Measurements from ENCODE around the gene ADCY10.

Gene ADCY10

DNA sequence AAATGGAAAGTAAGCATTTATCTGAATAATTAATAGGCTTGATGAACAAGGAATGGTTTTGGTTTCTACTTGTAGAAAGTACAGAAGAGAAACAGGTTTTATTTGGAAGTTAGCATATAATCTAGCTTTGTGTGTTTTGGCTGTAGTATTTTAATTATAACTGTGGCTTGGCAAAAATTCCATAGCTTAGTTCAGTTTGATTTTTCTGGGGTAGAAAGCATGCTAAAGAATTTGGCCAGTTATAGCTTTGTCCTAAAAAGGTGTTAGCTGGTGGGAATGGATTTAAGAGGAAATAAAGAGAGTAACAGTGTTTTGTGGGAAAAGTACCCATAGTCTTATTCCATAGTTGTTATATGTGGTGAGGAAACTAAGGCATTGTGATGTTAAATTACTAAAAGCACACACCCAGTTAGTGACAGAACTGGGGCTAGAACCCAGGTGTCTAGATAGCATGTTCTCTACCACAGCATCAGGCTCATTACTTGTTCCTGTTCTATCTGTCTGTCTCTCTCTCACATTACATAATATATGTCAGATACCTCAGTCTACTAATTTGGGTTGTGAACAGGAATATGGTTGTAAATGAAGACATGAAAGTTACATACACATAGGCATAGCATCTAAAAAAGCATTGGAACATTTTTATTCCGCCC is 137.2 kb downstream of the ADCY10 start:
- DNase-seq, result no peak

DNA sequence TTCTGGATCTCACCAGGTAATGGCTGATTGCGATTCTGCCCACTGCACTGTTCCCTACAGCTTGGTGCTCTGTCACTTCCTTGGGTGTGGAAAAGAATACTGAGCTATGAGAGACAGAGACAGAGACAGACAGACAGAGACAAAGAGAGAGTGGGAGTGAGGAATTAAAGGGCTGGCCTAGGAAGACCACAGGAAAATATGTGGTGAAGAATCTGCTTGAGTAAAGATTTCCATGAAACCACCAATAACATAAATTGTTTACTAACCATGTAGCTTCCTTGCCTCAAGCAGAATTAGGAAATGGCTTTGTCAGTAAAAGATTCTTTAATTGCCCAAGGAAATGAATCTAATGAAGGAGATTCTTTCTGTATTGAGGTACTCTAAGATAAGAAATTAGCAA is 137.8 kb downstream of the ADCY10 start:
- no peak for DNase-seq

DNA sequence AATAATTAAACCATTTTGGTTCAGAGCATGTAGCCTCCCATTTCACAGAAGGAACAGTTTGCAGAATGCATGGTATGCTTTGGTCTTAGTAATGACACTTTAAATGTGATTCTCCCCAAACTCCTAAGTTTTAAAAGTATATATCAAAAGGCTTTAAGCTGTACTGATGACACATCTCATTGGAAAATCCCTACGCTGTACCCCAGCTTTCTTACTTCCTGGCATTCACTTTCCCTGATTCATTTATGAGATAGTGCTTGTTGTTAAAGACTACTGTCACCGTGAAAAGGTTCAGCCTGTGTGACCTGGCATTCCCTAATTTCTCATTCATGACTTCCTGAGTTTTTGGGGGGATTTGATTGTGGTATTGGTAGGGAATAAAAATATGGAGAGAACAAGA is 138.8 kb downstream of the ADCY10 start:
- DNase-seq, result no peak

DNA sequence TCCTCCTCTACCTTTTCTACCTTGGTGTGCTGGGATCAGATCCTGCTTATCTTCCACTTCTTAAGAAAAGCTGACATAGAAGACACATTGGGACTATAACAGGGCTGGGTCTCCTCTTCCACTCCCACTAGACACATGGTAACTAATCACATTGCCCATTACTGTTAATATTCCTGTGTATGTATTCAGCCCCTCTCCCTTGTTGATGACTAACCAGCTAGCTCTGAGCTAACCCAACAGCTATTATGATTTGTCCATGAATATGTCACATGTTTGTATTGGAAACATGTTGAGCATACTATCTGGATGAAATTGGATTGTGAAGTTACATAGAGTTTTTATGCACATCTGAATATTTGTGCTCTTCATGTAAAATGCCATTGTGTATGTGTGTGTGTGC is 139.2 kb downstream of the ADCY10 start:
- DNase-seq, result no peak

DNA sequence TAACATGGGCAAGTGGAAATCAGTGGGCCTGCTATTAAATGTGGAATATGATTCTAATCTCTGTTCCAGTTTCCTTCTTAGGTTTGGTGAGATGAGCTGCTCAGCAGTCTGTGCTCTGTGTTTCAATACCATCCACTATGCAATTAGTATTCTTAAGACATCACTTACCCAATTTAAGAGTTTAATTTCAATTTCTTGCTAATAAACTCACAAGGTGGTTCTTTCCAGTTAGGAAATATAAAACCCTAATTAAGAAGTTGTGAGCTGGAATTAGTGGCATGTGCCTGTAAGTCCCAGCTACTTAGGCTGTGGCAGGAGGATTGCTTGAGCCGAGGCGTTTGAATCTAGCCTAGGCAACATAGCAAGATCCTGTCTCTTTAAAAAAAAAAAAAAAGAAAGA is 140.4 kb downstream of the ADCY10 start:
- no peak for DNase-seq

GRCh38 chr1:167772436-167772835 is 141.5 kb downstream of the ADCY10 start:
- DNase-seq, result no peak

- DNase-seq, result no peak
These were observed 143.8 kb downstream of the ADCY10 start for GRCh38 chr1:167770127-167770526.

GRCh38 chr1:167767761-167768160 is 146.2 kb downstream of the ADCY10 start:
- DNase-seq, result no peak

DNA sequence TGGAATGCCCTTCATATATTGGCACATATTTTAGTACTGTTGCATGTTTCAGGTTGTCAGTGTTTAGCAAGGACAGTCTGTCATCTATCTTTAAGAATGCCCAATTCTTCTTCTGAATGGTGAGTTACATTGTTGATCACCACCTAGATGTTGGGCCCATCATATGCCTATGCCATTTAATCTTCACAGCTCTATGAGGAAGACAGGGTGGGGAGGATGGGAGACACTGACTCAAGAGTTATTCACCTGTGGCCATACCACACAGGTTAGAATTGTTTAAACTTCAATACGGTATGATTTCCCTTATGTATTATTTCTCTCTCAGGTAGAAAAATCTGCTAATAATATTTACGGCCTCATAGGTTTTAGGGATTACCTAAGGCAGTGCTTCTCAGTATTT is 147.4 kb downstream of the ADCY10 start:
- no peak for DNase-seq

DNA sequence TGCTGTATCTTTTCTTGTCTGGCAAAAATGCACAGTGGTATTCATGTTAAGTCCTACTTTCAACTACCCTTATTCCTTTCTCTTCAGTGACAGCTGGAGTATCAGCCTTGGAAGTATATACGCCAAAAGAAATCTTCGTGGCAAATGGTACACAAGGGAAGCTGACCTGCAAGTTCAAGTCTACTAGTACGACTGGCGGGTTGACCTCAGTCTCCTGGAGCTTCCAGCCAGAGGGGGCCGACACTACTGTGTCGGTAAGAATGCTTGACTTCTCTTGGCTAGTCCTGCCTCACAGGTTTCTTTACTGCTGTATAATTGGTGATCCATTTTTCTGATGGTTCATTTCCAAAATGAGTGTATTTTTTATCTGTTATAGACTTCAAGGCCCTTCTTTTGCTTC is 148.4 kb downstream of the ADCY10 start:
- no peak for DNase-seq

- DNase-seq, result no peak
These were observed 149.2 kb downstream of the ADCY10 start for GRCh38 chr1:167764458-167765330.

- DNase-seq, result no peak
These were observed 150.3 kb downstream of the ADCY10 start for GRCh38 chr1:167763525-167764220.

GRCh38 chr1:167762061-167762746 is 151.7 kb downstream of the ADCY10 start:
- no peak for DNase-seq

DNA sequence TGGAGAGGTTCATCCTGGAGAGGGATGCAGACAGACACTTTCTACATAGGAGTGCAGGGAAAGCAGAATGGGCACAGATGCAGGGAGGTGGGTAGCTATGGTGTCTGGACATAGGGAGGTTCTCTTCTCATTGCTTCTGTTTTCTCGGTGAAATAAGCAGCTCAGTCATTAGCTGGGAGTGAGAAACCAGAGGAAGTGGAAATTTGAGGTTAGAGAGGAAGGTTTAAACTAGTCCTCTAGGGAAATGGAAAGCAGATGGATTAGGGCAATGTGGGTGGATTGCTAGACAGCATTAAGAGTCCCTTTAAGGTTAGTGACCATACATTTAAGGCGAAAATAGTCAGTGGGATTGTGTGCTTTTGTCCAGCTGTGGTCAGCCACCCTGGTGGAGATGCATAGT is 152.5 kb downstream of the ADCY10 start:
- DNase-seq, result no peak
